HG03064 (cell line): ENCODE results near the gene MROH9.

Source experiments
- ATAC-seq: cut with Tn5 transposase; IDR thresholded peaks from one replicate; pipeline ENCODE4 v1.9.1; 2021; ENCODE audit warnings: low read depth; ENCODE audit not compliant: unreplicated experiment

The MROH9 gene

GRCh38 chr1:170967042-170967910 lies 31.9 kb downstream of the MROH9 start:
- ATAC-seq = no peak

DNA sequence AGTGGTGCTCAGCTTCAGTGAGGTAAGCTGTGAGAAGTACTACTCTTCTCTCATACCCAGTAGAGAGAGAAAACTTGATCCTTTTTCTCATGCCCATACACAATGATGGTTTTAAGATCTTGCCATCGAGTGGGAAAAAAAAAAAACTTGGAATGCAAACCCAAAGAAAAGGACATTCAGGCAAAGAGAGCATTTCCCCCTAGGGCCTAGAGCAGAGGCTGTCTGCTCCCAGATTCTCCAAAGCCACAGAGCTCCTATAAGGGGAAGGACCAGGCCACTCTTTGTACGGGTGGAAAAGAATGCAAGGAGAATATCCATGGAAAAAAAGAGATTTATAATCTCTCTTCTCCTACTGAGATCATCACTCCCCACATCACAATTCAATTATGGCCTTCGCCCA lies 34.9 kb downstream of the MROH9 start:
- ATAC-seq = no peak

- ATAC-seq = no peak
Observed at GRCh38 chr1:170978371-170978910, 43.1 kb downstream of the MROH9 start.

- no peak for ATAC-seq
Observed at GRCh38 chr1:170985406-170985805, 50.1 kb downstream of the MROH9 start.

DNA sequence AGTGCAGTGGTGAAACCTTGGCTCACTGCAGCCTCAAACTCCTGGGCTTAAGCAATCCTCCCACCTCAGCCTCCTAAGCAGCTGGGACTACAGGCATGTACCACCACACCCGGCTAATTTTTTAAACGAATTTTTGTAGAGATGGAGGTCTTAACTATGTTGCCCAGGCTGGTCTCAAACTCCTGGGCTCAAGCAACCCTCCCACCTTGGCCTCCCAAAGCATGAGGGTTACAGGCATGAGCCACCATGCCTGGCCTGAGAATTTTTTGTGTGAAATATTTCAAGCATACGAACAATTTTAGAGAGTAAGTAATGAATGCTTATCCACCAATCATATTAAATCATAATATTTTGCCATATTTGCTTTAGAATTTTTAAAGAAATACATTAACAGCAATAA lies 51.6 kb downstream of the MROH9 start:
- no peak for ATAC-seq

DNA sequence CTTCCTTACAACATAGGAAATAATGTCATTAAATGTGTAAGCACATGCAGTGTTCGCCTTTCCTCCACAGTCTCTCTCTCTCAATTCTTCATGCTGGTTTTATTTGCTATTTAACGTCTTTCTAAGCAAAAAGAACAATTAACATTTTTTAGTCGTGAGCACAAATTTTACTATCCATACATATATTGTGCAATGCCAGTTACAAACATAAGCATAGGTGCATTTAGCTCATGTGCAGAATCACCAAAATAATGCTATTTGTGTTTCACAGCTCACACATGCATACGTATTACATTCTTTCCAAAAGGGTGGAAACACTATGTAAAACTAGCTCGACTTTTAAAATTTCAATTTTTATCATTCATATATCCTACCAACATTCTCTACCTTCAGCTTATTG lies 52.1 kb downstream of the MROH9 start:
- ATAC-seq = no peak

DNA sequence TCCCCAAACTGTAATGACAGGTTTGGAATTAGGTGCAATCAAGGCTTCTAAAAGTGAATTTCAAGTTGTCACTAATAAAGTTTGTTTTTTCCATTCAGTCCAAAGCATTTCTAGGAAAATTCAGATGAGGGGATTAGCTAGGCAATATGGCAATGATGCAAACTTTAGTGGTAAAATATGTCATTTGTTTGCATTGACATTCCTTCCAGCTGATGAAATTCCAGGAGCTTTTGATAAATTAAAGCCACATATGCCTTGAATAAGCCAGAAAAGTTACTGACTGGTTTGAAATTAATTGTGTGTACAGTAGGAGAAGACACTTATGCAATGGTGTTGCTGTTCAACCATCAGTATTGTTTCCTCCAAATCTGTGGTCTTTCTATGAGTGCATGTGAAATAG lies 57.8 kb downstream of the MROH9 start:
- ATAC-seq = no peak

- ATAC-seq = no peak
Observed at GRCh38 chr1:170993717-170994116, 58.4 kb downstream of the MROH9 start.

DNA sequence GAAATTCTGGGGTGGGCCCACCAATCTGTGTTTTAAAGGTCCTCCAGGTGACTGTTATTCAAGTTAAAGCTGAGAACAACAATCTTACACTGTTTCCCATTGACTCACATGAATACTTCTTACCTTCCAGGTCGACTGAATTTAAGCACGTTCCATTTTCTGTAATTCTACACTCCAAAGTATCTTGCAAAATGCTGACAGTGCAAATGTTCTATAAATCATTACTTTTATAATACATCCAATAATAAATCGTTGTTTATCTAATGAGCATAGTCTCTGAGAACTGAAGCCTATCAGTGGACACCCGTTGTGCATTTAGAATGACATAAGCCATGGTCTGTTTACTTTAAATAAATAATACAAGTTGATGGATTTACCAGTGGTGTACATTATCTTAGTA lies 79.5 kb downstream of the MROH9 start:
- ATAC-seq = no peak

- ATAC-seq = no peak
Observed at GRCh38 chr1:171017426-171017825, 82.1 kb downstream of the MROH9 start.

- no peak for ATAC-seq
Observed at GRCh38 chr1:171019971-171020370, 84.6 kb downstream of the MROH9 start.

- no peak for ATAC-seq
Observed at GRCh38 chr1:171032822-171033702, 97.7 kb downstream of the MROH9 start.

GRCh38 chr1:171037626-171038025 lies 102.3 kb downstream of the MROH9 start:
- ATAC-seq = no peak

GRCh38 chr1:171038284-171038683 lies 103.0 kb downstream of the MROH9 start:
- no peak for ATAC-seq

DNA sequence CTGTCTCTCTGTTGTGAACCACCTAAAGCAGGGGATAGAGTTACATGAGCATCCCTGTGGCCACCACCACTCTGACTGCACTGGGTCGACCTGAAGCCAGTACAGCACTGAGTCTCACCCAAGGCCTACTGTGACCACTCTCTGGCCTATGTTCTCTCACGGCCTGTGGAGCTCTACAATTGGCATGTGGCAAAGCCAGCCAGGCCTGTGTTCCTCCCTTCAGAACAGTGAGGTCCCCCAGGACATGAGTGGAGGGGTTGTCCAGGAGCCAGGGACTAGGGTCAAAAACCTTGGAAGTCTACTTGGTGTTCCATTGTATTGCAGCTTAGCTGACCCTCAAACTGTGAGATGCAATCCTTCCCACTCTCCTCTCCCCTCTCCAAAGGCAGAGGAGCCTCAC lies 112.7 kb downstream of the MROH9 start:
- no peak for ATAC-seq

GRCh38 chr1:171052977-171053376 lies 117.6 kb downstream of the MROH9 start:
- no peak for ATAC-seq

GRCh38 chr1:171055966-171056643 lies 120.8 kb downstream of the MROH9 start:
- ATAC-seq = no peak

DNA sequence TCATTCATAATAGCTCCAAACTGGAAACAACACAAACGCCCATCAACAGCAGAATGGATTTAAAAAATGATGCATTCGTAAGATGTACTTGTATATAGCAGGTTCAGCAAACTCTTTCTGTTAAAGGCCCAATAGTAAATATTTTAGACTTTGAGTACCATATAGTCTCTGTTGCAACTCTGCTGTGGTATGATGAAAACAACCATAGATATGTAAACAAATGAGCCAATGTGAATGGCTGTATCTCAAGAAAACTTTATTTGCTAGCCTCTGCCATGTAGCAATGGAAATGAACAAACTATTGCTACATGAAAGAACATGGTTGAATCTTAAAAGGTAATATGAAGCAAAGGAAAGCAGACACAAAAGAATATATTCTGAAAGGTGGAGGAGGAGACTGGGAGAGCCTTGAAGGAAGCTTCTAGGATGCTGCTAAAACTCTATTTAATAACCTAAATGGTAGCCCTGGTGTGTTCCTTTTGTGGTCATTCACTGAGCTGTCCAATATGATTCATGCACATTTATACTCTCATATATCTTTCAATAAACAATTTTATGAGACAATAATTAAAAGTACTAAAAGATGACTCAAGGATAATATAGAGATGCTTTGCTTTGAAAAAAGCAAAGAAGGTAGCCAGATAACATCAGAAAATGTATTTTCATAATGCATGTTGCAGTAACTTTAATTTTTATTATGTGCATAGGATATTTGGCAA lies 126.2 kb downstream of the MROH9 start:
- no peak for ATAC-seq

GRCh38 chr1:171062902-171063301 lies 127.6 kb downstream of the MROH9 start:
- no peak for ATAC-seq

- ATAC-seq = no peak
Observed at GRCh38 chr1:171075041-171075440, 139.7 kb downstream of the MROH9 start.
